ENCODE data around the gene GMEB1.
A peak's percentile ranks its signal among the peaks of the same experiment; 100 is the strongest.
"Not testable (repeated sequence)": the region's sequence is repeated elsewhere in the genome, so short reads cannot be mapped to it uniquely, and the experiment has no call there.

GMEB1 gene

GRCh38 chr1:28675924-28676257 lies 7.3 kb downstream of the GMEB1 start:
- no peak for DNase-seq

GRCh38 chr1:28680151-28680550 lies 11.6 kb downstream of the GMEB1 start:
- DNase-seq: no peak

GRCh38 chr1:28682840-28683239 lies 14.3 kb downstream of the GMEB1 start:
- DNase-seq: no peak

- DNase-seq: no peak
These were observed 16.4 kb downstream of the GMEB1 start for GRCh38 chr1:28684937-28685336.

- DNase-seq: not testable (repeated sequence)
These were observed 23.0 kb downstream of the GMEB1 start for GRCh38 chr1:28691627-28692026.

- no peak for DNase-seq
These were observed 35.0 kb downstream of the GMEB1 start for GRCh38 chr1:28703629-28704028.

- no peak for DNase-seq
These were observed 47.8 kb downstream of the GMEB1 start for GRCh38 chr1:28716336-28716735.

GRCh38 chr1:28718166-28718565 lies 49.6 kb downstream of the GMEB1 start:
- DNase-seq: no peak

GRCh38 chr1:28718586-28719331 lies 50.2 kb downstream of the GMEB1 start:
- DNase-seq: no peak

- no peak for DNase-seq
These were observed 50.7 kb downstream of the GMEB1 start for GRCh38 chr1:28719332-28719619.

- DNase-seq: no peak
These were observed 51.8 kb downstream of the GMEB1 start for GRCh38 chr1:28720376-28720775.

GRCh38 chr1:28721927-28722326 lies 53.3 kb downstream of the GMEB1 start:
- not testable (repeated sequence) for DNase-seq

GRCh38 chr1:28725365-28725764 lies 56.8 kb downstream of the GMEB1 start:
- DNase-seq: not testable (repeated sequence)

- no peak for DNase-seq
These were observed 67.4 kb downstream of the GMEB1 start for GRCh38 chr1:28735961-28736449.

GRCh38 chr1:28736450-28737306 lies 68.1 kb downstream of the GMEB1 start, which contains the start of gene YTHDF2:
YTHDF2 (plus strand) TSS chr1:28736940; CDS start chr1:28737121, 181 bp downstream.
- DNase-seq: peak; percentile 97

GRCh38 chr1:28737307-28738132 lies 68.9 kb downstream of the GMEB1 start:
- peak; percentile 78 for DNase-seq

GRCh38 chr1:28740118-28740517 lies 71.5 kb downstream of the GMEB1 start:
- no peak for DNase-seq

GRCh38 chr1:28744184-28744583 lies 75.6 kb downstream of the GMEB1 start:
- DNase-seq: no peak

- DNase-seq: no peak
These were observed 77.1 kb downstream of the GMEB1 start for GRCh38 chr1:28745653-28746173.

- DNase-seq: no peak
These were observed 81.7 kb downstream of the GMEB1 start for GRCh38 chr1:28750330-28750729.

- not testable (repeated sequence) for DNase-seq
These were observed 82.2 kb downstream of the GMEB1 start for GRCh38 chr1:28750771-28751294.

- DNase-seq: no peak
These were observed 82.9 kb downstream of the GMEB1 start for GRCh38 chr1:28751315-28752060.
